ENCODE results near the gene ZNF285. TPM values are rescaled to one million over a fixed set of nuclear protein-coding genes. Genes with fewer than 3 reads are reported as not detected.

ZNF285 gene
- polyA plus RNA-seq, 1 of the 3 experiments (the other 2 are of a cell fraction) = 0.87 TPM

DNA sequence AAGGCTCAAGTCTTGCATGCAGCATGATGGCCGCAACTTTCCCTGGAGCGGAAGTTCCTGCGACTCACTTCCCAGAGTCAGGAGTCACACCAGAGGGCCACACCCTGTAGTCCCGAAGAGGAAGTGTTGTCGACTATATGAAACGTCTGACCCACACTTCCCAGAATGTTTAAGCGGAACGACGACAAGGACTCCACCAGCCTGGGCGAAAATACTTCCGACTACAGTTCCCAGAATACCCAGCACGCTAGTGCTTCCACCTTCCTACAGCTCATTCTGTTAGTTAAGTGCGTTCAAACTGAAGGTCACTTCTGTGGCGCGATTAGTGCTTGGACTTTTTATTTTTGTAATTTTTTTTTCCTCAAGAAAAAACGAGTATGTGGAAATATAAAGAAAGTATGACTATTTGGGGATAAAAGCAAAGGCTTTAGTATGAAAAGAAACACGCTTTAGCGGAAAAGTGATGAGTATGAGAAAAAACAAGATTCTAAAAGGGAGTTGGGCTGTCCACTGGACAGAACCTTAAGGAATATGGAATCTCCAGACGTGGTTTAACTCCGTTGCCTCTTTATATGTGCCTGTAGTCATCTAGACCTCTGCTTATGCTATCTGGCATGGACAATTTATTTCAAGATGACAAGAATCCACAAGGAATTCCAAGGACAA, 29.5 kb downstream of the ZNF285 start:
- H3K27me3 ChIP-seq (ENCODE audit: insufficient read depth) = no peaks in the 10 kb centered on the region
- no peak overlapping the region for H3K27ac ChIP-seq (ENCODE audit: low read depth in 2 of 2, low read length in 1 of 2)
- no peak overlapping the region for H3K4me2 ChIP-seq
- H3K79me2 ChIP-seq (ENCODE audit: insufficient read depth) = no peaks in the 10 kb centered on the region
- H3F3A ChIP-seq (replicated peaks; ENCODE audit: insufficient read depth) = no peaks in the 10 kb centered on the region
- no peaks in the 10 kb centered on the region for H4K20me1 ChIP-seq (ENCODE audit: insufficient read depth)
- CTCF ChIA-PET = no interaction called here
- DNase-seq = no peak
- no peaks in the 10 kb centered on the region for H3K36me3 ChIP-seq (replicated peaks in 1 of 2; ENCODE audit: control insufficient read depth in 1 of 2, insufficient read depth in 2 of 2, low read length in 1 of 2)
- POLR2A ChIA-PET = no interaction called here
- no peak for TF ChIP-seq GABPA (IDR thresholded peaks at IDR 0.05; ENCODE audit: low read depth)
- TF ChIP-seq FOSL2 (IDR thresholded peaks at IDR 0.05; ENCODE audit: borderline replicate concordance, low read depth) = no peak
- no peak for TF ChIP-seq SMC3 (IDR thresholded peaks at IDR 0.05; ENCODE audit: low read depth, low read length)
- TF ChIP-seq, protein P1, sequence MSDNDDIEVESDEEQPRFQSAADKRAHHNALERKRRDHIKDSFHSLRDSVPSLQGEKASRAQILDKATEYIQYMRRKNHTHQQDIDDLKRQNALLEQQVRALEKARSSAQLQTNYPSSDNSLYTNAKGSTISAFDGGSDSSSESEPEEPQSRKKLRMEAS (IDR thresholded peaks at IDR 0.05; ENCODE audit: low read depth) = no peak
- TF ChIP-seq POLR2AphosphoS5 (IDR thresholded peaks at IDR 0.05; ENCODE audit: low read depth, low read length) = no peak
- no peak for TF ChIP-seq RCOR1 (IDR thresholded peaks at IDR 0.05; ENCODE audit: low read length)
- H3K4me3 ChIP-seq (ENCODE audit: low read depth in 2 of 2, low read length in 1 of 2) = no peak overlapping the region
- 50% methylated on average over 20 of the region's 20 CpGs for WGBS (ENCODE audit: low lambda C conversion rate)
- no peak overlapping the region for H3K9ac ChIP-seq
- H2AFZ ChIP-seq (ENCODE audit: low read depth) = no peak overlapping the region; the same call in 1 of the 2 replicates
- H3K9me2 ChIP-seq = no peaks in the 10 kb centered on the region; the same call in 1 of the 2 replicates
- H3K9me3 ChIP-seq = no peaks in the 10 kb centered on the region
- H3K4me1 ChIP-seq (ENCODE audit: control insufficient read depth in 1 of 2, insufficient read depth in 2 of 2, low read depth in 1 of 2, low read length in 1 of 2) = no peaks in the 10 kb centered on the region

DNA sequence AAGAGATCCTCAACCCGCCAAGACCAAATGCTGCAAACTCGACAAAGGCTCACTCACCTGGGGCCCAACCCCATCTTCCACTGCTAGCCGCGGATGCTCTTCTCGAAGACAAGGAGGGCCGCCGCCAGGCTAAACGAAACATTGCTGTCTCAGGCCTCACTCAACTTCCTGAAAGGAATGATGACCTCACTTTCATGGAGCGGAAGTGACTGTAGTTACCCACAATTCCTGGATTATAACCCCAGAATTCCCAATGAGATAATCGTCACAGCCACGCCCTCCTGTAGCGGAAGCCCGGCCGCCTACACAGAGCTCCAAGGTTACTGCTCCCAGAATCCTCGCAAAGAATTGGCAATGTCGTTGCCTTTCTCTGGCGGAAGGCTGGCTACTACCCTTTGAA, 34.4 kb downstream of the ZNF285 start:
- Histone ChIP-seq H3K9ac (no peak overlapping the region), H3K36me3 (replicated peaks in 1 of 2; ENCODE audit: control insufficient read depth in 1 of 2, insufficient read depth in 2 of 2, low read length in 1 of 2) (no peaks in the 10 kb centered on the region), H3K27me3 (ENCODE audit: insufficient read depth) (no peaks in the 10 kb centered on the region), H3K27ac (ENCODE audit: low read depth in 2 of 2, low read length in 1 of 2) (no peak overlapping the region), H3K4me1 (ENCODE audit: control insufficient read depth in 1 of 2, insufficient read depth in 2 of 2, low read depth in 1 of 2, low read length in 1 of 2) (no peaks in the 10 kb centered on the region), H3K9me2 (no peaks in the 10 kb centered on the region), H3K4me2 (no peak overlapping the region), H3K9me3 (no peaks in the 10 kb centered on the region), H3K4me3 (ENCODE audit: low read depth in 2 of 2, low read length in 1 of 2) (no peak overlapping the region), H3K79me2 (ENCODE audit: insufficient read depth) (no peaks in the 10 kb centered on the region), H4K20me1 (ENCODE audit: insufficient read depth) (no peaks in the 10 kb centered on the region), H3F3A (replicated peaks; ENCODE audit: insufficient read depth) (no peaks in the 10 kb centered on the region), H2AFZ (ENCODE audit: low read depth) (no peak overlapping the region)
- ChIA-PET CTCF (no interaction called here), POLR2A (no interaction called here)
- TF ChIP-seq RAD21 (IDR thresholded peaks at IDR 0.05; ENCODE audit: low read length) = no peak
- no peak for TF ChIP-seq MEF2A (IDR thresholded peaks at IDR 0.05; ENCODE audit: borderline replicate concordance, low read depth)
- TF ChIP-seq YY1 (IDR thresholded peaks at IDR 0.05; ENCODE audit: low read depth) = no peak
- TF ChIP-seq, protein P2, sequence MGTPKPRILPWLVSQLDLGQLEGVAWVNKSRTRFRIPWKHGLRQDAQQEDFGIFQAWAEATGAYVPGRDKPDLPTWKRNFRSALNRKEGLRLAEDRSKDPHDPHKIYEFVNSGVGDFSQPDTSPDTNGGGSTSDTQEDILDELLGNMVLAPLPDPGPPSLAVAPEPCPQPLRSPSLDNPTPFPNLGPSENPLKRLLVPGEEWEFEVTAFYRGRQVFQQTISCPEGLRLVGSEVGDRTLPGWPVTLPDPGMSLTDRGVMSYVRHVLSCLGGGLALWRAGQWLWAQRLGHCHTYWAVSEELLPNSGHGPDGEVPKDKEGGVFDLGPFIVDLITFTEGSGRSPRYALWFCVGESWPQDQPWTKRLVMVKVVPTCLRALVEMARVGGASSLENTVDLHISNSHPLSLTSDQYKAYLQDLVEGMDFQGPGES (IDR thresholded peaks at IDR 0.05; ENCODE audit: low read depth, low read length) = no peak
- TF ChIP-seq CHD2 (IDR thresholded peaks at IDR 0.05; ENCODE audit: low read length, partially characterized antibody) = no peak
- no peak for TF ChIP-seq TCF12 (IDR thresholded peaks at IDR 0.05)
- no peak for TF ChIP-seq JUND (IDR thresholded peaks at IDR 0.05)
- TF ChIP-seq, protein P3, sequence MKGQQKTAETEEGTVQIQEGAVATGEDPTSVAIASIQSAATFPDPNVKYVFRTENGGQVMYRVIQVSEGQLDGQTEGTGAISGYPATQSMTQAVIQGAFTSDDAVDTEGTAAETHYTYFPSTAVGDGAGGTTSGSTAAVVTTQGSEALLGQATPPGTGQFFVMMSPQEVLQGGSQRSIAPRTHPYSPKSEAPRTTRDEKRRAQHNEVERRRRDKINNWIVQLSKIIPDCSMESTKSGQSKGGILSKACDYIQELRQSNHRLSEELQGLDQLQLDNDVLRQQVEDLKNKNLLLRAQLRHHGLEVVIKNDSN (IDR thresholded peaks at IDR 0.05; ENCODE audit: borderline replicate concordance, low read depth) = no peak
- no peak for TF ChIP-seq POLR2AphosphoS5 (IDR thresholded peaks at IDR 0.05; ENCODE audit: low read depth, low read length)
- TF ChIP-seq, protein P4, sequence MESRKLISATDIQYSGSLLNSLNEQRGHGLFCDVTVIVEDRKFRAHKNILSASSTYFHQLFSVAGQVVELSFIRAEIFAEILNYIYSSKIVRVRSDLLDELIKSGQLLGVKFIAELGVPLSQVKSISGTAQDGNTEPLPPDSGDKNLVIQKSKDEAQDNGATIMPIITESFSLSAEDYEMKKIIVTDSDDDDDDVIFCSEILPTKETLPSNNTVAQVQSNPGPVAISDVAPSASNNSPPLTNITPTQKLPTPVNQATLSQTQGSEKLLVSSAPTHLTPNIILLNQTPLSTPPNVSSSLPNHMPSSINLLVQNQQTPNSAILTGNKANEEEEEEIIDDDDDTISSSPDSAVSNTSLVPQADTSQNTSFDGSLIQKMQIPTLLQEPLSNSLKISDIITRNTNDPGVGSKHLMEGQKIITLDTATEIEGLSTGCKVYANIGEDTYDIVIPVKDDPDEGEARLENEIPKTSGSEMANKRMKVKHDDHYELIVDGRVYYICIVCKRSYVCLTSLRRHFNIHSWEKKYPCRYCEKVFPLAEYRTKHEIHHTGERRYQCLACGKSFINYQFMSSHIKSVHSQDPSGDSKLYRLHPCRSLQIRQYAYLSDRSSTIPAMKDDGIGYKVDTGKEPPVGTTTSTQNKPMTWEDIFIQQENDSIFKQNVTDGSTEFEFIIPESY (IDR thresholded peaks at IDR 0.05; ENCODE audit: borderline replicate concordance, low read depth) = no peak
- TF ChIP-seq, protein P1 (IDR thresholded peaks at IDR 0.05; ENCODE audit: low read depth) = no peak
- TF ChIP-seq RCOR1 (IDR thresholded peaks at IDR 0.05; ENCODE audit: low read length) = no peak
- TF ChIP-seq EZH2phosphoT487 (IDR thresholded peaks at IDR 0.05; ENCODE audit: borderline replicate concordance, low read depth) = no peak
- no peak for TF ChIP-seq FOXJ3 (CRISPR knock-in tag; IDR thresholded peaks at IDR 0.05)
- no peak for TF ChIP-seq SMC3 (IDR thresholded peaks at IDR 0.05; ENCODE audit: low read depth, low read length)
- no peak for TF ChIP-seq SIN3A (IDR thresholded peaks at IDR 0.05; ENCODE audit: borderline replicate concordance, low read depth, low read length)
- no peak for TF ChIP-seq NFIC (IDR thresholded peaks at IDR 0.05; ENCODE audit: borderline replicate concordance)
- 71% methylated on average over 17 of the region's 17 CpGs for WGBS (ENCODE audit: low lambda C conversion rate)
- no peak for DNase-seq

Data from SK-N-SH (cell line).